H9 (cell line): Measurements from ENCODE around the gene PEX14. TPM values are rescaled to one million over a fixed set of nuclear protein-coding genes. Genes with fewer than 3 reads are reported as not detected.

Source experiments
- DNase-seq: peaks from one replicate; pipeline ENCODE4 v3.0.0-alpha.2; 2017
- H2AFZ ChIP-seq: one replicate; pipeline ENCODE4 v1.6.1; 2013; ENCODE audit warnings: mild to moderate bottlenecking, low read length, control low read depth, moderate library complexity
- H2AK5ac ChIP-seq: 2 replicates; pipeline ENCODE4 v1.6.1; 2013; ENCODE audit warnings: low read length, control low read depth, mixed read lengths; ENCODE audit not compliant: insufficient read length
- H2BK120ac ChIP-seq: one replicate; pipeline ENCODE4 v1.6.1; 2013; ENCODE audit warnings: low read depth, mild to moderate bottlenecking, low read length, control low read depth, inconsistent platforms; ENCODE audit not compliant: poor library complexity, severe bottlenecking
- H2BK12ac ChIP-seq: 2 replicates; pipeline ENCODE4 v1.6.1; 2013; ENCODE audit warnings: low read length, control low read depth, mixed read lengths, low read depth; ENCODE audit not compliant: insufficient read length
- H2BK15ac ChIP-seq: 2 replicates; pipeline ENCODE4 v1.6.1; 2013; ENCODE audit warnings: low read depth, low read length, control low read depth
- H2BK20ac ChIP-seq: one replicate; pipeline ENCODE4 v1.6.1; 2013; ENCODE audit warnings: low read depth, mild to moderate bottlenecking, low read length, control low read depth, inconsistent platforms; ENCODE audit not compliant: poor library complexity, severe bottlenecking
- H2BK5ac ChIP-seq: 2 replicates; pipeline ENCODE4 v1.6.1; 2013; ENCODE audit warnings: low read length, control low read depth, mixed read lengths; ENCODE audit not compliant: insufficient read length
- H3K14ac ChIP-seq: 2 replicates; pipeline ENCODE4 v1.6.1; 2013; ENCODE audit warnings: low read length, control low read depth; ENCODE audit not compliant: insufficient read depth
- H3K18ac ChIP-seq: 2 replicates; pipeline ENCODE4 v1.6.1; 2013; ENCODE audit warnings: low read depth, mild to moderate bottlenecking, mixed read lengths, low read length, control low read depth; ENCODE audit not compliant: insufficient read length
- H3K23ac ChIP-seq: 2 replicates; pipeline ENCODE4 v1.6.1; 2013; ENCODE audit warnings: low read length, control low read depth, mixed read lengths, low read depth; ENCODE audit not compliant: insufficient read length
- H3K23me2 ChIP-seq: 2 replicates; pipeline ENCODE4 v1.6.1; 2013; ENCODE audit warnings: low read depth, mild to moderate bottlenecking, mixed read lengths, low read length, control low read depth; ENCODE audit not compliant: insufficient read length, poor library complexity, severe bottlenecking
- H3K27ac ChIP-seq: 2 replicates; pipeline ENCODE4 v1.5.1; 2013; ENCODE audit warnings: low read length, control low read depth, mixed read lengths, low read depth; ENCODE audit not compliant: insufficient read length
- H3K27me3 ChIP-seq: 2 replicates; pipeline ENCODE4 v1.6.1; 2013; ENCODE audit warnings: low read length, control low read depth, inconsistent platforms; ENCODE audit not compliant: insufficient read depth
- H3K4ac ChIP-seq: 2 replicates; pipeline ENCODE4 v1.6.1; 2013; ENCODE audit warnings: low read depth, mild to moderate bottlenecking, control low read depth, inconsistent platforms, low read length, moderate library complexity
- H3K4me1 ChIP-seq: 2 replicates; pipeline ENCODE4 v1.6.1; 2013; ENCODE audit warnings: low read length, control low read depth, inconsistent platforms; ENCODE audit not compliant: insufficient read depth
- H3K4me2 ChIP-seq: 2 replicates; pipeline ENCODE4 v1.6.1; 2013; ENCODE audit warnings: low read length, control low read depth, mixed read lengths; ENCODE audit not compliant: insufficient read length, insufficient read depth
- H3K56ac ChIP-seq: 2 replicates; pipeline ENCODE4 v1.6.1; 2013; ENCODE audit warnings: low read depth, mild to moderate bottlenecking, mixed read lengths, low read length, control low read depth; ENCODE audit not compliant: insufficient read length
- H3K79me1 ChIP-seq: 2 replicates; pipeline ENCODE4 v1.6.1; 2013; ENCODE audit warnings: low read depth, mild to moderate bottlenecking, moderate library complexity, low read length, control low read depth, inconsistent platforms; ENCODE audit not compliant: insufficient read depth, poor library complexity, severe bottlenecking
- H3K79me2 ChIP-seq: 2 replicates; pipeline ENCODE4 v1.6.1; 2013; ENCODE audit warnings: low read length, control low read depth, inconsistent platforms; ENCODE audit not compliant: insufficient read depth
- H3K9ac ChIP-seq: 2 replicates; pipeline ENCODE4 v1.6.1; 2013; ENCODE audit warnings: low read length, control low read depth, mixed read lengths; ENCODE audit not compliant: insufficient read length; ENCODE audit errors: extremely low read depth
- H3K9me3 ChIP-seq: one replicate; pipeline ENCODE4 v1.6.1; 2013; ENCODE audit warnings: low read depth, low read length, inconsistent platforms; ENCODE audit not compliant: control insufficient read depth
- H3T11ph ChIP-seq: one replicate; pipeline ENCODE4 v1.6.1; 2013; ENCODE audit warnings: mild to moderate bottlenecking, low read length, control low read depth, inconsistent platforms
- H4K20me1 ChIP-seq: one replicate; pipeline ENCODE4 v1.6.1; 2013; ENCODE audit not compliant: control insufficient read depth, insufficient read length, insufficient read depth
- H4K5ac ChIP-seq: 2 replicates; pipeline ENCODE4 v1.6.1; 2013; ENCODE audit warnings: low read depth, mild to moderate bottlenecking, mixed read lengths, low read length, control low read depth; ENCODE audit not compliant: insufficient read length
- H4K8ac ChIP-seq: replicated peaks from 2 replicates; pipeline ENCODE4 v1.6.1; 2013; ENCODE audit warnings: low read length, control low read depth, mixed read lengths, low read depth; ENCODE audit not compliant: insufficient read length
- H4K91ac ChIP-seq: 2 replicates; pipeline ENCODE4 v1.6.1; 2013; ENCODE audit warnings: low read depth, mild to moderate bottlenecking, moderate library complexity, mixed read lengths, low read length, control low read depth; ENCODE audit not compliant: insufficient read length
- H3K27ac Mint-ChIP-seq, 3 experiments: 2 replicates in 2 of 3; 3 replicates in 1 of 3; pipeline ENCODE4 v1.8.0; 2020 to 2021; ENCODE audit warnings: mixed read lengths in 3 of 3, mild to moderate bottlenecking in 1 of 3, moderate library complexity in 1 of 3
- H3K27me3 Mint-ChIP-seq: 2 replicates; pipeline ENCODE4 v1.8.0; 2021; ENCODE audit warnings: low read depth, mild to moderate bottlenecking, moderate library complexity, mixed read lengths
- H3K36me3 Mint-ChIP-seq, 3 experiments: 2 replicates in 2 of 3; 3 replicates in 1 of 3; pipeline ENCODE4 v1.8.0; 2020 to 2021; ENCODE audit warnings: low read depth in 3 of 3, mixed read lengths in 3 of 3; ENCODE audit not compliant: insufficient read depth in 1 of 3
- H3K4me1 Mint-ChIP-seq, 2 experiments: 2 replicates each; pipeline ENCODE4 v1.8.0; 2020; ENCODE audit warnings: mixed read lengths in 2 of 2
- H3K4me3 Mint-ChIP-seq, 2 experiments: 2 replicates in 1 of 2; 3 replicates in 1 of 2; pipeline ENCODE4 v1.8.0; 2020 to 2021; ENCODE audit warnings: mild to moderate bottlenecking in 2 of 2, mixed read lengths in 2 of 2, moderate library complexity in 1 of 2
- H3K9me3 Mint-ChIP-seq, 2 experiments: 2 replicates in 1 of 2; 3 replicates in 1 of 2; pipeline ENCODE4 v1.8.0; 2020; ENCODE audit warnings: mild to moderate bottlenecking in 2 of 2, mixed read lengths in 2 of 2, moderate library complexity in 1 of 2
- WGBS: extraction: QIAGEN DNeasy Blood & Tissue Kit; methylation state at CpG from one replicate; pipeline ENCODE4 v1.1.7; 2013; ENCODE audit warnings: missing lambda C conversion rate, low lambda C conversion rate, mixed read lengths; ENCODE audit not compliant: insufficient read length; ENCODE audit errors: extremely low coverage; 5-methylcytosine and 5-hydroxymethylcytosine counted together
- total RNA-seq: library from RNA; stranded (reverse); gene quantifications from 2 replicates; pipeline ENCODE4 v1.2.1, GENCODE V29; 2021
- TF ChIP-seq, protein P1 (sequence below): fragments of 200-600 bp; sonication (generic); conservative IDR thresholded peaks from 3 replicates; pipeline ENCODE4 v1.8.0; 2021; ENCODE audit warnings: antibody characterized with exemption, mild to moderate bottlenecking

Gene PEX14
- total RNA-seq, 1 experiment from 2014 or later: 23.9 TPM

DNA sequence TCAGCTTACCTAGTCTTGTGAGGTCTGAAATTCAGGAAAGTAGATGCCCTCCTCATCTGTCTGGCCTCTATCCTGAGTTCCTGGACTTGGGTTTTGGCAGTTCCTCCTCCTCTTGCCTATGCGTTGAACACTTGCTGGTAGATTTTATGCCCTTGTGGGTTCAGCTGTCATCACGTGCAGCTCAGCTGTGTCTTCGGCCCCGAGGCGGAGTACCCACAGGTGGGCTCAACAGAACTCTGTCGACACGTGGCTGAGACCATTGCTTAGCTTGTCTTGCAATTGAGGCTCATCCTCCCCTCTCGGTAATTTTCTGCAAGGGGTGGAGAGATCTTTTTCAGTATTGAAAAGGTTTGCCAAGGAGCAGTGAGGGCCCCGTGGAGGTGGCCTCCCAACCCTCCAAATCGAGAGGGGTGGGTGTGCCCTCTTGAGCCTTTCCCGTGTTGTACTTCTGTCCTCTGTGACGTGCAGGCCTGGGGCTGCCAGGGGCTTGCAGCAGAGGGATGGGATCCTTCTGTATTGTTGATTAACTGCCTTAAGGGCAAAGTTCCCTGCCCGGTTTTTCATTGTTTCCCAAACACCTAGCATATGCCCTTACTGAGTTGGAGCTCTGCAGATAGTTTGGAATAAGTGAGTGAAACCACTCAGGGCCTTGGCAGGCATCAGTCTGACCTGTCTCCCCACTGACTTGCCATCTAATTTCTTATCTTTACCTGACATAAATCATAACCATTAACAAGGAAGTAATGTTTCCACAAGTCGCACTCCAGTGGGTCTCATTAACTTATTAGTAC is 41.6 kb upstream of the PEX14 start:
- Histone ChIP-seq H2BK12ac (no peak overlapping the region), H2BK15ac (no peak overlapping the region), H3K9ac (no peak overlapping the region), H3K23me2 (peaks cover 4% of the 10 kb centered on the region), H3K56ac (no peak overlapping the region), H3T11ph (no peak overlapping the region), H3K79me1 (no peaks in the 10 kb centered on the region), H3K4ac (no peak overlapping the region), H3K18ac (no peak overlapping the region), H4K20me1 (no peaks in the 10 kb centered on the region), H2BK120ac (no peak overlapping the region), H3K4me2 (no peak overlapping the region), H3K27ac (no peak overlapping the region), H3K4me1 (no peaks in the 10 kb centered on the region), H3K9me3 (no peaks in the 10 kb centered on the region), H4K5ac (no peak overlapping the region), H3K79me2 (no peaks in the 10 kb centered on the region), H2AFZ (no peak overlapping the region), H3K23ac (no peak overlapping the region), H4K91ac (no peak overlapping the region), H3K14ac (no peak overlapping the region), H3K27me3 (no peaks in the 10 kb centered on the region), H4K8ac (no peak overlapping the region), H2AK5ac (no peak overlapping the region), H2BK5ac (no peak overlapping the region), H2BK20ac (no peak overlapping the region)
- TF ChIP-seq, protein P1, sequence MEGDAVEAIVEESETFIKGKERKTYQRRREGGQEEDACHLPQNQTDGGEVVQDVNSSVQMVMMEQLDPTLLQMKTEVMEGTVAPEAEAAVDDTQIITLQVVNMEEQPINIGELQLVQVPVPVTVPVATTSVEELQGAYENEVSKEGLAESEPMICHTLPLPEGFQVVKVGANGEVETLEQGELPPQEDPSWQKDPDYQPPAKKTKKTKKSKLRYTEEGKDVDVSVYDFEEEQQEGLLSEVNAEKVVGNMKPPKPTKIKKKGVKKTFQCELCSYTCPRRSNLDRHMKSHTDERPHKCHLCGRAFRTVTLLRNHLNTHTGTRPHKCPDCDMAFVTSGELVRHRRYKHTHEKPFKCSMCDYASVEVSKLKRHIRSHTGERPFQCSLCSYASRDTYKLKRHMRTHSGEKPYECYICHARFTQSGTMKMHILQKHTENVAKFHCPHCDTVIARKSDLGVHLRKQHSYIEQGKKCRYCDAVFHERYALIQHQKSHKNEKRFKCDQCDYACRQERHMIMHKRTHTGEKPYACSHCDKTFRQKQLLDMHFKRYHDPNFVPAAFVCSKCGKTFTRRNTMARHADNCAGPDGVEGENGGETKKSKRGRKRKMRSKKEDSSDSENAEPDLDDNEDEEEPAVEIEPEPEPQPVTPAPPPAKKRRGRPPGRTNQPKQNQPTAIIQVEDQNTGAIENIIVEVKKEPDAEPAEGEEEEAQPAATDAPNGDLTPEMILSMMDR: no peak
- peaks cover 12% of the 10 kb centered on the region in 2 experiments for H3K4me1 Mint-ChIP-seq
- peaks cover 0 to 2% (median 1%) of the 10 kb centered on the region in 3 experiments; a peak in 2 of 7 replicates for H3K36me3 Mint-ChIP-seq
- no peak overlapping the region for H3K27ac Mint-ChIP-seq
- no peaks in the 10 kb centered on the region for H3K9me3 Mint-ChIP-seq
- DNase-seq: no peak
- WGBS: no CpG with 5 or more reads among the region's 14 CpGs
- no peaks in the 10 kb centered on the region for H3K27me3 Mint-ChIP-seq
- no peak overlapping the region; a peak in 1 of 5 replicates for H3K4me3 Mint-ChIP-seq
